ENCODE results near the gene UTS2R.
A peak's percentile ranks its signal among the peaks of the same experiment; 100 is the strongest.

The UTS2R gene

GRCh38 chr17:82371333-82372248 is at the start of gene UTS2R:
Gene UTS2R, plus strand, starts transcription at chr17:82371765. Its CDS starts 2,560 bp downstream, at chr17:82374325.
- no peak for TF ChIP-seq CTCF (IDR thresholded peaks at IDR 0.05; ENCODE audit: insufficient read depth, low read depth, low read length, missing control alignments)
- H3K4me3 ChIP-seq (ENCODE audit: low read length) = no peak within 1 kb of the TSS
- no peak for DNase-seq (ENCODE audit: low read depth)

- no peak overlapping the region for H3K4me3 ChIP-seq (ENCODE audit: low read length)
- DNase-seq (ENCODE audit: low read depth) = no peak
- TF ChIP-seq CTCF (IDR thresholded peaks at IDR 0.05; ENCODE audit: insufficient read depth, low read depth, low read length, missing control alignments) = no peak
Measured at GRCh38 chr17:82321947-82322466, 49.6 kb upstream of the UTS2R start.

- no peak overlapping the region for H3K4me3 ChIP-seq (ENCODE audit: low read length)
- DNase-seq (ENCODE audit: low read depth) = no peak
- TF ChIP-seq CTCF (IDR thresholded peaks at IDR 0.05; ENCODE audit: insufficient read depth, low read depth, low read length, missing control alignments) = no peak
Measured at GRCh38 chr17:82322526-82323453, 48.8 kb upstream of the UTS2R start.

GRCh38 chr17:82323514-82324234 is 47.9 kb upstream of the UTS2R start:
- H3K4me3 ChIP-seq (ENCODE audit: low read length) = no peak overlapping the region
- no peak for DNase-seq (ENCODE audit: low read depth)
- TF ChIP-seq CTCF (IDR thresholded peaks at IDR 0.05; ENCODE audit: insufficient read depth, low read depth, low read length, missing control alignments) = no peak

- no peak for TF ChIP-seq CTCF (IDR thresholded peaks at IDR 0.05; ENCODE audit: insufficient read depth, low read depth, low read length, missing control alignments)
Measured at GRCh38 chr17:82324566-82325285, 46.8 kb upstream of the UTS2R start.

More at GRCh38 chr17:82324566-82325285, 46.8 kb upstream of the UTS2R start:
- no peak overlapping the region for H3K4me3 ChIP-seq (ENCODE audit: low read length)
- peak; percentile 39 for DNase-seq (ENCODE audit: low read depth)
